Measurements from ENCODE around the gene SSBP3.

SSBP3 gene

DNA sequence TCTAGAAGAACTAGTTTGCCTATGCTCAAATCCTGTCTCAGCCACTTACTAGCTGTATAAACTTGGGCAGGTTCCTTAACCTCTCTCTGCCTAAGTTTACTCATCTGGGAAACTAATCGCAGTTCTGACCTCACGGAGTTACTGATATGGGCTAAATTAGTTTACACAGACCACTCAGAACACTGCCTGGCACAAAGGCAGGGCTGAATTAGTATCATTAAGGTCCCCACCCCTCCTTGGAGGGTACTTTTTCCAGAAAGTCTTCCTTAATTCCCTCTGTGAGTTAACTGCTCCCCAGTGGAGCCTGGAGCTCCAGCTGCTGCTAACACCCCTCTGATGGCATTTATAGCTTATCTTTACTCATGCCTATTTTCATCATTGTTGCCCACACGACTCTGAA is 40.3 kb downstream of the SSBP3 start:
- Histone ChIP-seq H3K27ac (no peak overlapping the region), H3K4me2 (no peak overlapping the region), H3K36me3 (peaks cover 17 to 58% (median 37%) of the 10 kb centered on the region in 11 experiments), H3K4me1 (peaks cover 0 to 37% (median 28%) of the 10 kb centered on the region in 10 experiments; a peak in 14 of 20 replicates), H3K9ac (no peak overlapping the region), H3K9me3 (replicated peaks in 1 of 11) (no peaks in the 10 kb centered on the region), H4K20me1 (peaks cover 25 to 90% (median 69%) of the 10 kb centered on the region in 11 experiments; a peak in 18 of 22 replicates), H3K4me3 (no peak overlapping the region), H3K27me3 (no peaks in the 10 kb centered on the region)
- TF ChIP-seq Cebpa-rat (IDR thresholded peaks at IDR 0.05): no peak

DNA sequence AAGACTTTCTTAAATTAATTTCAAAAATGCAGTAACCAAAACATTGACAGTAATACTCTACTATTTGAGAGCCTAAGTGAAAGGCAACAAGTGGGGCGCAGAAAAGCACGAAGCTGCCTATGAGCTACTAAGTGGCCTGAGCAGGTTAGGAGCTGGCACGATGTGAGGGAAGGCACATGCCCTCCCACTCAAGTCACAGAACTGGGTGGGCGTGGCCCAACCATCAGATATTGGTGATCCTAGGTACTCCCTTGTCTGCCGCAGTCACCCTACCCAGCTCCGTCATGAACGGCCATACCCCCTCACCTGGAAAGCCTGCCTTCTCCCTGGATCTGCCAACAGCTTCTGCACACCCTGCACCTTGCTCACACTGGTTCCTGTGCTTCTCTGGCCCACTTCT is 40.8 kb downstream of the SSBP3 start:
- H4K20me1 ChIP-seq: peaks cover 27 to 90% (median 70%) of the 10 kb centered on the region in 11 experiments; a peak in 18 of 22 replicates
- H3K36me3 ChIP-seq: peaks cover 13 to 54% (median 33%) of the 10 kb centered on the region in 11 experiments
- no peaks in the 10 kb centered on the region for H3K9me3 ChIP-seq (replicated peaks in 1 of 11)
- H3K9ac ChIP-seq: no peak overlapping the region
- no peak overlapping the region for H3K4me2 ChIP-seq
- no peak overlapping the region for H3K27ac ChIP-seq
- peaks cover 0 to 37% (median 28%) of the 10 kb centered on the region in 10 experiments; a peak in 14 of 20 replicates for H3K4me1 ChIP-seq
- no peak overlapping the region for H3K4me3 ChIP-seq
- H3K27me3 ChIP-seq: no peaks in the 10 kb centered on the region
- no peak for TF ChIP-seq Cebpa-rat (IDR thresholded peaks at IDR 0.05)

DNA sequence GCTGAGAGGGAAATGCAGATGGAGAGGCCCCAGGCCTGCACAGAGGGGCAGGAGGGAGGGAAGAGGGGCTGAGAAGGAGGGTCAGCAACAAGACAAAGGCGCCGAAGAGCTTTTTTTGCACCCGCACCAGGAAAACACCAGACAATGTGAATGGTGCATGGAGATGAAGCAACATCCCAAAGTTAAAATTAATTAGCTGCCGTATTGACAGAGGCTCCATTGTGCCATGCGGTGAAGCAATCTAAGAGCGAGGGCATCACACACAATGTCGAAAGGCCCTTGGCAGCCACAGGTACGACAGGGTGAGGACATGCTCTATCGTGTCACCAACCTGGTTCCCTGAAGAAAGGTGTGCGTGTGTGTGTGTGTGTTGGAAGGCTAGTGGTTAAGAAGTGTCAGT is 41.2 kb downstream of the SSBP3 start:
- H3K27me3 ChIP-seq: no peaks in the 10 kb centered on the region
- H3K4me2 ChIP-seq: peak overlapping the region in 6 of 11 experiments; percentile 7 to 35 (median 16); a peak in 8 of 22 replicates
- H3K4me1 ChIP-seq: peaks cover 0 to 37% (median 28%) of the 10 kb centered on the region in 10 experiments; a peak in 14 of 20 replicates
- no peak overlapping the region for H3K27ac ChIP-seq
- peaks cover 11 to 50% (median 29%) of the 10 kb centered on the region in 11 experiments for H3K36me3 ChIP-seq
- H4K20me1 ChIP-seq: peaks cover 29 to 90% (median 70%) of the 10 kb centered on the region in 11 experiments; a peak in 18 of 22 replicates
- no peak for TF ChIP-seq Cebpa-rat (IDR thresholded peaks at IDR 0.05)
- H3K9me3 ChIP-seq (replicated peaks in 1 of 11): no peaks in the 10 kb centered on the region
- H3K4me3 ChIP-seq: no peak overlapping the region
- no peak overlapping the region for H3K9ac ChIP-seq

DNA sequence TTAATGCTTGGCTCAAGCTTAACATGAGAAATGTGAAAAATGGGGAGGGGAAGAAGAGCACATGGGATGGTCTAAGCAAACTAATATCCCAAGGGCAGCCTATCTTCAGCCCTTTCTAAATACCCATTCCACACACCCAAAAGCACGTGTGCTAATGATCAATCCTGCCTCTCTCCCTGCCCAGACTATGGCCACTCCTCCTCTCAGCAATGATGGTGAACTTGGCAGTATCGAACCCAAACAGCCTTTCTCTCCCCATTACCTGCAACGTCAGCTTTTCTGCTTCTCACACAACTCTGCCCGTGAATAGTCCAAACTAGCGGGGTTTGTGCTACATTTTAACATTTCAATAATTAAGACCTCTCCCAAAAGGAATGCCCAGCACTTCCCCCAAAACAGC is 41.6 kb downstream of the SSBP3 start:
- Histone ChIP-seq H4K20me1 (peaks cover 27 to 90% (median 67%) of the 10 kb centered on the region in 11 experiments; a peak in 18 of 22 replicates), H3K4me1 (peaks cover 0 to 37% (median 28%) of the 10 kb centered on the region in 10 experiments; a peak in 14 of 20 replicates)

DNA sequence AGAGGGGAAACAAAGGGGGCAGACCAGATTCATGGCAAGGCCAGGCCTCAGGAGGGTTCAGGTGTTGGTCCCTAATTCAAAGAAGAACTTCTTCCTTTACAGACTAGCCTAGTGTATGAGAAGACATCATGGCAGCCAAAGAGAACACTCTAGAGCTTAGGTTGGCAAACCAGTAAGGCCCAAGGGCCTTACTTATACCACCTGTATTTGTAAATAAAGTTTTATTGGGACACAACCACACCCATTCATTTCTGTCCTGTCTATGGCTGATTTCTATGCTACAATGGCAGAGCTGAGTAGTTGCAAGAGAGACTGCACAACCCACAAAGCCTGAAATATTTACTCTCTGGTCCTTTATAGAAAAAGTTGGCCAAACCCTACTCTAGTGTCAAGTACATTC is 42.3 kb downstream of the SSBP3 start:
- Histone ChIP-seq H4K20me1 (peaks cover 27 to 90% (median 71%) of the 10 kb centered on the region in 11 experiments; a peak in 18 of 22 replicates), H3K27ac (no peak overlapping the region), H3K36me3 (peaks cover 5 to 53% (median 32%) of the 10 kb centered on the region in 11 experiments), H3K9me3 (replicated peaks in 1 of 11) (no peaks in the 10 kb centered on the region), H3K9ac (no peak overlapping the region), H3K4me2 (peak overlapping the region in 4 of 11 experiments; percentile 7 to 35 (median 22); a peak in 6 of 22 replicates), H3K4me3 (no peak overlapping the region), H3K4me1 (peaks cover 0 to 37% (median 28%) of the 10 kb centered on the region in 10 experiments; a peak in 14 of 20 replicates), H3K27me3 (no peaks in the 10 kb centered on the region)
- no peak for TF ChIP-seq Cebpa-rat (IDR thresholded peaks at IDR 0.05)

More for the DNA sequence above, 41.6 kb downstream of the SSBP3 start:
- H3K27ac ChIP-seq: no peak overlapping the region
- H3K36me3 ChIP-seq: peaks cover 7 to 50% (median 26%) of the 10 kb centered on the region in 11 experiments
- H3K9ac ChIP-seq: no peak overlapping the region
- H3K4me2 ChIP-seq: peak overlapping the region in 6 of 11 experiments; percentile 7 to 35 (median 16); a peak in 9 of 22 replicates
- no peaks in the 10 kb centered on the region for H3K27me3 ChIP-seq
- H3K4me3 ChIP-seq: no peak overlapping the region
- H3K9me3 ChIP-seq (replicated peaks in 1 of 11): no peaks in the 10 kb centered on the region
- no peak for TF ChIP-seq Cebpa-rat (IDR thresholded peaks at IDR 0.05)

DNA sequence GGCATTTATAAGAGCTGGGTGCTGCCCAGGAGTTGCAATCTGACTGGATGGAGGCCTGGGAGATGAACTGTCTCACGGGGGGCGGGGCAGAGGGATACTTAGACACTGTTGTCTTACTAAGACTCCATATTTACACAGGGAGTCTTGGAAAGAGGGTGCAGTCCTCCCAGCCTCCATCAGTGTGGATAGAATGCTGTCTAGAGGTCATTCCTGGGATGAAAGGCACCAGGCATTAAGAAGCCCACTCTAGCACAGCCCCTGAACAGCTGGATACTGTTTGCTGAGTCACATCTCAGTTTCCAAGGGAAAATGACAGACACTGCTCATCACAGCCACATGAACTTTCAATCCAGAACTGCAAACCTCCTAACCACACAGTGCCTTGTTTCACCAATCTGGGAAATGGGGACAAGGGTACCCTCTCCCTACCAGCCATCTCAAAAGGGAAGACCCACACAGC is 43.3 kb downstream of the SSBP3 start:
- TF ChIP-seq Cebpa-rat (IDR thresholded peaks at IDR 0.05): no peak
- H3K27ac ChIP-seq: peak overlapping the region in 3 of 11 experiments; percentile 14 to 33 (median 18); a peak in 2 of 22 replicates
- peak overlapping the region in 3 of 11 experiments; percentile 11 to 32 (median 22); a peak in 4 of 22 replicates for H3K4me2 ChIP-seq
- H3K27me3 ChIP-seq: no peaks in the 10 kb centered on the region
- H4K20me1 ChIP-seq: peaks cover 27 to 91% (median 73%) of the 10 kb centered on the region in 11 experiments; a peak in 19 of 22 replicates
- peak overlapping the region in 1 of 11 experiments; percentile 17; a peak in 1 of 22 replicates for H3K9ac ChIP-seq
- H3K36me3 ChIP-seq: peaks cover 13 to 60% (median 40%) of the 10 kb centered on the region in 11 experiments; a peak in 21 of 22 replicates
- no peaks in the 10 kb centered on the region for H3K9me3 ChIP-seq (replicated peaks in 1 of 11)
- H3K4me1 ChIP-seq: peaks cover 0 to 47% (median 36%) of the 10 kb centered on the region in 10 experiments; a peak in 17 of 20 replicates
- no peak overlapping the region for H3K4me3 ChIP-seq

DNA sequence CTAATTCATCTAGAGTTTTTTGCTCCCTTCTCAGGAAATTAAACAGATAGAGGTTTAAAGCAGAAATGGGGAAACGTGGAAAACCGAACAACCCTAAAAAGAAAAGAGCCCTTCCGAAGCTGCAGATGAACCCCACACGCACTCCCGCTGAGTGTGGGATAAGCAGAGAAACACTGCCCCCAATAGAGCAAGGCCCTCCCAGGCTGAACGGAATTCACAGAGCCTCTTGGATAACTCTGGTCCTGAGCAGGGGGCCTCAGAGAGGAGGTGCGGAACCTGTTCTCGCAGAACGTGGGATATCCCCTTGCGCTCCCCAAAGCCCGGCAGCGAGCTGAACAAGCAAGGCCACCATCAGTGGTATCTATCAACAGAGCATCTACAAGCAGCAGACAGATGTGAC is 44.9 kb downstream of the SSBP3 start:
- no peak overlapping the region for H3K9ac ChIP-seq
- peaks cover 40 to 96% (median 86%) of the 10 kb centered on the region in 11 experiments for H4K20me1 ChIP-seq
- H3K27ac ChIP-seq: no peak overlapping the region
- H3K4me2 ChIP-seq: no peak overlapping the region
- H3K36me3 ChIP-seq: peaks cover 10 to 49% (median 31%) of the 10 kb centered on the region in 11 experiments; a peak in 19 of 22 replicates
- no peak for TF ChIP-seq Cebpa-rat (IDR thresholded peaks at IDR 0.05)
- H3K9me3 ChIP-seq (replicated peaks in 1 of 11): no peaks in the 10 kb centered on the region
- peaks cover 14 to 62% (median 52%) of the 10 kb centered on the region in 10 experiments for H3K4me1 ChIP-seq
- H3K27me3 ChIP-seq: no peaks in the 10 kb centered on the region
- H3K4me3 ChIP-seq: no peak overlapping the region

DNA sequence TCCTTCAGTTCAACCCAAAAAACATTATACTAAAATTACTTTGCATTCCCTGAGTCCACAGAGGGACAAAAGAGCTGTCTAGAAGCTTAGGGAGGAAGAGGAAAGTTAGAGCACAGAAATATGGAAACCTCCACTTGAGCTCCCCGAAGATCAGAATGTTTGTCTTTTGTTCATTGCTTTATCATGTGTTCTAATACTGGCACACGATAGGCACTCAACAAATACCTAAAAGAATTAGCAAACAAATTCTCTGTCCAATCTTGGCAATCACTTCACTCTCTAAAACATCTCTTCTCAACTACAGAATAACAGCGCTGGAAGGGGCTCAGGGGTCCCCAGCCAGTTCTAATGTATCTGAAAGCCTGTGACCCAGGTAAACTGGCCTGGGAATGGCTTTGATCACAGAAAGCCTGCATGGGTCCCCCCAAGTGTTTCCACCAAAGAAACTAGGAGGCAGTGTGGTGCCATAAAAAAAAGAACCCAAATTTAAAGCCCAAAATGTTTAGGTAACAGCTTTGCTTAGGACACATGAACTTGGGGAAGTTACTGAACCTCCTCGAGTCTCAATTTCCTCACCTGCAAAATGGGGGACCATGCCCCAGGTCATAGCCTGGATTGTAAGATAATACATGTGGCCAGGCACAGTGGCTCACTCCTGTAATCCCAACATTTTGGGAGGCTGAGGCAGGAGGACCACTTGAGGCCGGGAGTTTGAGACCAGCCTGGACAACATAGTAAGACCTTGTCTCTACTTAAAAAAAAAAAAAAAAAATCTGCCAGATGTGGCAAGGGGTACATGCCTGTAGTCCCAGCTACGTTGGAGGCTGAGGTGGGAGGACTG is 45.8 kb downstream of the SSBP3 start:
- Histone ChIP-seq H3K27me3 (no peaks in the 10 kb centered on the region), H3K27ac (no peak overlapping the region), H4K20me1 (peaks cover 50 to 98% (median 94%) of the 10 kb centered on the region in 11 experiments), H3K4me1 (peaks cover 21 to 70% (median 60%) of the 10 kb centered on the region in 10 experiments), H3K4me2 (no peak overlapping the region), H3K36me3 (peaks cover 10 to 40% (median 23%) of the 10 kb centered on the region in 11 experiments; a peak in 18 of 22 replicates), H3K4me3 (no peak overlapping the region), H3K9ac (no peak overlapping the region), H3K9me3 (replicated peaks in 1 of 11) (no peaks in the 10 kb centered on the region)
- no peak for TF ChIP-seq Cebpa-rat (IDR thresholded peaks at IDR 0.05)

All from BLaER1 treated with 17β-estradiol and CSF1 and Interleukin-3, amounts not matched to agents 10 nM and 100 nM (cell line).